ENCODE data around the gene DLL1. TPM values are rescaled to one million over a fixed set of nuclear protein-coding genes. Genes with fewer than 3 reads are reported as not detected.

DLL1 gene
- total and polyA plus RNA-seq, 12 donors = 2.6 to 27.2 (median 8.7) TPM

DNA sequence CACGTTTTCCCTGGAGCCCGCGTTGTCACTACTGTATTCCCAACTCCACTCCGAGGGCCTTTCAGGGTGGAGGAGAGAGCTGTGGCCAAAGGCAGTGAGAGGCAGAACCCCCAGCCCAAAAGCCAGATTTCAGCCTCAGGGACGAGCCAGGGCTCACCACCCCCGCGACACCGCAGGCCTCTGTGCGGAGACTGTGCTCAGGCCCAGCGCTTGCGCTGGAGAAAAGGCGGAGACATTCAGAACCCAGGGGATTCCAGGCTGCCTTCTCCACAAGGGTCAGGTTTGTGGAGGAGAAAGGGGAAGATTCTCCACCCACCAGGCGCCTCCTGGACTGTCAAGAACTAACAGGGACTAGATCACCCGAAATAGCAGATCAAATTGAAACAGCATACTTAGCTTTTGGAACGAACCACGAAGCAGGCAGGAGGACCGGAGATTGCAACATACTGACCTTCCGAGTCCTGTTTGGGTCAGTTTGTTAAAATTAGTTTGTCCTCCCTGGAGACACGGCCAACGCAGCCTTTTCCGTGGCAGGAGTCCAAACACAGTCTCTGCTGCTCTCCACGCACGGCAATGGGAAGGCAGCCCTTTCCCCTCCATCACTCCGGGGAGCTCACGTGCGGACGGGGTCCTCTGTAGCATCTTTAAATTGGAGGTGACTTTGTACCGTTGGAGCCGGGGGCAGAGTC, 14.4 kb downstream of the DLL1 start:
- DNase-seq (peak; percentile 70 to 89), ATAC-seq (peak; percentile 71 to 85 (median 80))
- Histone ChIP-seq H3K27me3 (no peaks in the 10 kb centered on the region), H3K4me3 (peak overlapping the region in 7 of 10 donors; percentile 3 to 31 (median 11)), H3K4me1 (peaks cover 6 to 69% (median 49%) of the 10 kb centered on the region in 9 donors), H3K9me3 (no peaks in the 10 kb centered on the region), H3K27ac (peak overlapping the region; percentile 27 to 85 (median 69)), H3K36me3 (peaks cover 0 to 1% (median 0%) of the 10 kb centered on the region in 9 donors)
- WGBS, 2 donors = 28 to 43% methylated on average over 29 of the region's 29 CpGs
- TF ChIP-seq, protein P1, sequence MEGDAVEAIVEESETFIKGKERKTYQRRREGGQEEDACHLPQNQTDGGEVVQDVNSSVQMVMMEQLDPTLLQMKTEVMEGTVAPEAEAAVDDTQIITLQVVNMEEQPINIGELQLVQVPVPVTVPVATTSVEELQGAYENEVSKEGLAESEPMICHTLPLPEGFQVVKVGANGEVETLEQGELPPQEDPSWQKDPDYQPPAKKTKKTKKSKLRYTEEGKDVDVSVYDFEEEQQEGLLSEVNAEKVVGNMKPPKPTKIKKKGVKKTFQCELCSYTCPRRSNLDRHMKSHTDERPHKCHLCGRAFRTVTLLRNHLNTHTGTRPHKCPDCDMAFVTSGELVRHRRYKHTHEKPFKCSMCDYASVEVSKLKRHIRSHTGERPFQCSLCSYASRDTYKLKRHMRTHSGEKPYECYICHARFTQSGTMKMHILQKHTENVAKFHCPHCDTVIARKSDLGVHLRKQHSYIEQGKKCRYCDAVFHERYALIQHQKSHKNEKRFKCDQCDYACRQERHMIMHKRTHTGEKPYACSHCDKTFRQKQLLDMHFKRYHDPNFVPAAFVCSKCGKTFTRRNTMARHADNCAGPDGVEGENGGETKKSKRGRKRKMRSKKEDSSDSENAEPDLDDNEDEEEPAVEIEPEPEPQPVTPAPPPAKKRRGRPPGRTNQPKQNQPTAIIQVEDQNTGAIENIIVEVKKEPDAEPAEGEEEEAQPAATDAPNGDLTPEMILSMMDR (IDR thresholded peaks at IDR 0.05) = no peak
- intact Hi-C loops (cut with DNase I) = loop anchor here in 3 of 10 donors (5.0 to 10.0 kb wide), 3 partner anchors 112 to 264 kb away; no protein-coding TSS in a partner anchor

DNA sequence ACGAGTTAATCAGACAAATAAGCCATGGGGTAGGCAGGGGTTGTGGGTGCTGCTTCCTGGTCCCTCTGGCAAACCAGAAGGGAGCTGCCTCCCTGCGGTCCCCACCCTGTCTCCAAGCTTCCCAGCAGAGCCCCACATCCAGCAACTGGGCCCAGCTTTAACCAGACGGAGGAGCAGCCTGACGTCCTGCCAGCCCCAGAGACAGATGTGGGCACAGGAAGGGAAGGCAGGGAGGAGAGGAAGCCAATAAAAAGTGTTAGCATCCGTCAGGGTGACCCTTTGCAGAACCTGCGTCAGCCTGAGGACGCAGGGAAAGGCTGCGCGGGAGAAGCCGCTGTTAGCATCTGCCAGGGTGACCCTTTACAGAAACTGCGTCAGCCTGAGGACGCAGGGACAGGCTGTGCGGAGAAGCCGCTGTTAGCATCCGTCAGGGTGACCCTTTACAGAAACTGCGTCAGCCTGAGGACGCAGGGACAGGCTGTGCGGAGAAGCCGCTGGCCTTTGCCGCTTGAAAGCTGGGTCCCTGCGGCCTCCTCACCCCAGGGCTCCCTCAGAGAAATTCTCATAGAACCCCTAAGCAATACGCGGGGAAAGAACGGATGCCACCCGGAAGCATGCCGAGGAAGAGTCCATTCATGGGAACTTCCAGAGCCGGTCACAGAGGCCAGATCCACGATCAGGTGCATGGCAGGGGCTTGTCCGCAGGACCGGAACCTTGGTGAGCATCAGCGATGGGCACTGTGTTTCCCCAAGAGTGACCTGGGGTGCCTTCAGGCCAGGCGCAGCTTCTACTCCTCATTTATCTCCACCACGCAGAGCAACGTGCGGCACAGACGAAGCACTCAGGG, 15.9 kb downstream of the DLL1 start:
- intact Hi-C loops (cut with DNase I) = loop anchor here in 3 of 10 donors (5.0 to 10.0 kb wide), 3 partner anchors 110 to 263 kb away; no protein-coding TSS in a partner anchor
- DNase-seq (no peak), ATAC-seq (peak in 1 of 8 donors; percentile 4)
- H3K36me3 ChIP-seq = no peaks in the 10 kb centered on the region
- WGBS, 2 donors = 79 to 85% methylated on average over 36 of the region's 36 CpGs
- TF ChIP-seq, protein P1 (IDR thresholded peaks at IDR 0.05) = no peak
- no peak overlapping the region for H3K4me3 ChIP-seq
- no peak overlapping the region for H3K27ac ChIP-seq
- no peaks in the 10 kb centered on the region for H3K27me3 ChIP-seq
- no peaks in the 10 kb centered on the region for H3K9me3 ChIP-seq
- H3K4me1 ChIP-seq = peaks cover 6 to 61% (median 49%) of the 10 kb centered on the region in 9 donors

DNA sequence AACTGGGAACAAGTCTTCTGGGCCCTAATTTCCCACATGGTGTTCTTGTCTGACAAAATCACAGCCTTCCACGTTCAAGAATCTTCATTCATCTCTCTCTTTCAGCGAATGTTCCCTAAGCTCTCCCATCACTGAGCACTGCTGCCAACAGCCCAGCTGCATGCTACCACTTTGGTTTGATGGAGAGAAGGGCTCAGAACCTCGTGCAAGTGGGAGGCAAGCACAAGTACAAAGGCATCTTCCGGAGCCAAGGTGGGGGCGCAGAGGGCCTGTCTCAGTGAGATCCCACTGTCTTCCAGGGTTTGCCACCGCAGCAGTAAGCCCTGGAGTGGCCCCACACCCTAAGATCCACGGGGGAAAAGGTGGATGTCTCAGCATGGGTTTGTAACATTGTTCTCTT, 17.2 kb downstream of the DLL1 start:
- DNase-seq = no peak
- intact Hi-C loops (cut with DNase I) = loop anchor here in 2 of 10 donors (10.0 kb wide), 2 partner anchors 109 to 129 kb away; no protein-coding TSS in a partner anchor
- no peak for ATAC-seq

More for the DNA sequence above, 17.2 kb downstream of the DLL1 start:
- Histone ChIP-seq H3K9me3 (no peaks in the 10 kb centered on the region), H3K4me1 (peaks cover 6 to 52% (median 44%) of the 10 kb centered on the region in 9 donors), H3K36me3 (no peaks in the 10 kb centered on the region), H3K4me3 (no peak overlapping the region), H3K27me3 (no peaks in the 10 kb centered on the region), H3K27ac (no peak overlapping the region)
- TF ChIP-seq, protein P1 (IDR thresholded peaks at IDR 0.05) = no peak
- whole genome bisulfite sequencing, 2 donors = 79 to 82% methylated on average over 7 of the region's 7 CpGs

Measured in heart right ventricle (tissue), 16 donors.